ENCODE data around the gene RAB8B.

DNA sequence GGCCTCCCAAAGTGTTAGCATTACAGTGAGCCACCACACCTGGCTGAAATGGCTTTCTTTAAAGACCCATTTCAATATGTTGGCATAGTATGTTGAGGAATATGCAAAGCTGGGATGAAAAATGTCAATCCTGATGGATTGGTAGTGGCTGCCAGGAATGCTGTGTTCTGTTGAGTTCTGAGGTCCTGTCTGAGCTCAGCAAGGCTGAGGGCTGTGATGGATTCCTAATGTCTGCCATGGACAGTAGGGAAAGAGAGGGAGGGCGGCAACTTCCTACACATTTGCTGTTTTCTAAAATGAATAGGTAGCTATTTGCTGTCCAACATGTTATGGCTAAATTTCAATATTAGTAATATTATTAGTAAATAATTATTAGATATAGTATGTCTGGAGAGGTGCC lies 8.2 kb downstream of the RAB8B start:
- no peak for TF ChIP-seq POLR2A (IDR thresholded peaks at IDR 0.05)
- no peak for TF ChIP-seq POLR2AphosphoS5 (IDR thresholded peaks at IDR 0.05)
- TF ChIP-seq, protein P1, sequence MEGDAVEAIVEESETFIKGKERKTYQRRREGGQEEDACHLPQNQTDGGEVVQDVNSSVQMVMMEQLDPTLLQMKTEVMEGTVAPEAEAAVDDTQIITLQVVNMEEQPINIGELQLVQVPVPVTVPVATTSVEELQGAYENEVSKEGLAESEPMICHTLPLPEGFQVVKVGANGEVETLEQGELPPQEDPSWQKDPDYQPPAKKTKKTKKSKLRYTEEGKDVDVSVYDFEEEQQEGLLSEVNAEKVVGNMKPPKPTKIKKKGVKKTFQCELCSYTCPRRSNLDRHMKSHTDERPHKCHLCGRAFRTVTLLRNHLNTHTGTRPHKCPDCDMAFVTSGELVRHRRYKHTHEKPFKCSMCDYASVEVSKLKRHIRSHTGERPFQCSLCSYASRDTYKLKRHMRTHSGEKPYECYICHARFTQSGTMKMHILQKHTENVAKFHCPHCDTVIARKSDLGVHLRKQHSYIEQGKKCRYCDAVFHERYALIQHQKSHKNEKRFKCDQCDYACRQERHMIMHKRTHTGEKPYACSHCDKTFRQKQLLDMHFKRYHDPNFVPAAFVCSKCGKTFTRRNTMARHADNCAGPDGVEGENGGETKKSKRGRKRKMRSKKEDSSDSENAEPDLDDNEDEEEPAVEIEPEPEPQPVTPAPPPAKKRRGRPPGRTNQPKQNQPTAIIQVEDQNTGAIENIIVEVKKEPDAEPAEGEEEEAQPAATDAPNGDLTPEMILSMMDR (IDR thresholded peaks at IDR 0.05) = no peak
